Measurements from ENCODE around the gene CLEC4G.

CLEC4G gene

GRCh38 chr19:7706955-7707456, 24.9 kb downstream of the CLEC4G start:
- no peak for TF ChIP-seq CTCF (IDR thresholded peaks at IDR 0.05; ENCODE audit: low read depth, low read length)
- Histone ChIP-seq H3K9me3 (ENCODE audit: severe bottlenecking) (no peaks in the 10 kb centered on the region), H3K27ac (no peak overlapping the region), H3K4me3 (ENCODE audit: low read depth, low read length) (no peak overlapping the region), H3K27me3 (ENCODE audit: insufficient read depth, low read depth, severe bottlenecking) (no peaks in the 10 kb centered on the region), H3K36me3 (no peaks in the 10 kb centered on the region)
- DNase-seq = no peak

- Histone ChIP-seq H3K27ac (no peak overlapping the region), H3K9me3 (ENCODE audit: severe bottlenecking) (no peaks in the 10 kb centered on the region), H3K36me3 (no peaks in the 10 kb centered on the region), H3K27me3 (ENCODE audit: insufficient read depth, low read depth, severe bottlenecking) (no peaks in the 10 kb centered on the region), H3K4me3 (ENCODE audit: low read depth, low read length) (no peak overlapping the region)
- no peak for DNase-seq
- no peak for TF ChIP-seq CTCF (IDR thresholded peaks at IDR 0.05; ENCODE audit: low read depth, low read length)
These were observed 25.5 kb downstream of the CLEC4G start for GRCh38 chr19:7706188-7706954.

GRCh38 chr19:7705387-7706187, 26.3 kb downstream of the CLEC4G start:
- no peak for TF ChIP-seq CTCF (IDR thresholded peaks at IDR 0.05; ENCODE audit: low read depth, low read length)
- Histone ChIP-seq H3K27me3 (ENCODE audit: insufficient read depth, low read depth, severe bottlenecking) (no peaks in the 10 kb centered on the region), H3K4me3 (ENCODE audit: low read depth, low read length) (no peak overlapping the region), H3K36me3 (no peaks in the 10 kb centered on the region), H3K27ac (no peak overlapping the region), H3K9me3 (ENCODE audit: severe bottlenecking) (no peaks in the 10 kb centered on the region)
- DNase-seq = no peak

- no peak for DNase-seq
- Histone ChIP-seq H3K27me3 (ENCODE audit: insufficient read depth, low read depth, severe bottlenecking) (no peaks in the 10 kb centered on the region), H3K27ac (no peak overlapping the region), H3K4me3 (ENCODE audit: low read depth, low read length) (no peak overlapping the region), H3K36me3 (no peaks in the 10 kb centered on the region), H3K9me3 (ENCODE audit: severe bottlenecking) (no peaks in the 10 kb centered on the region)
- TF ChIP-seq CTCF (IDR thresholded peaks at IDR 0.05; ENCODE audit: low read depth, low read length) = no peak
These were observed 27.4 kb downstream of the CLEC4G start for GRCh38 chr19:7704280-7705060.

GRCh38 chr19:7703332-7703731, 28.6 kb downstream of the CLEC4G start:
- no peak for DNase-seq
- Histone ChIP-seq H3K27me3 (ENCODE audit: insufficient read depth, low read depth, severe bottlenecking) (no peaks in the 10 kb centered on the region), H3K4me3 (ENCODE audit: low read depth, low read length) (no peak overlapping the region), H3K27ac (no peak overlapping the region), H3K9me3 (ENCODE audit: severe bottlenecking) (no peaks in the 10 kb centered on the region), H3K36me3 (no peaks in the 10 kb centered on the region)
- no peak for TF ChIP-seq CTCF (IDR thresholded peaks at IDR 0.05; ENCODE audit: low read depth, low read length)

Measured in WERI-Rb-1 (cell line).